GM12864 (cell line): Measurements from ENCODE around the gene GBX2.

Source experiments
- DNase-seq: peaks from one replicate; pipeline ENCODE4 v3.0.0-alpha.2; 2011; ENCODE audit warnings: low read depth
- H3K4me3 ChIP-seq: 2 replicates; pipeline ENCODE4 v1.5.1; 2011; ENCODE audit warnings: mild to moderate bottlenecking, low read depth, low read length, control low read depth
- CTCF ChIP-seq: IDR thresholded peaks from 2 replicates; pipeline ENCODE4 v1.5.1; 2011; ENCODE audit warnings: low read depth, mild to moderate bottlenecking, moderate library complexity, low read length, control low read depth, inconsistent platforms; ENCODE audit errors: missing control alignments

The GBX2 gene

GRCh38 chr2:236211296-236211695 lies 43.1 kb upstream of the GBX2 start:
- H3K4me3 ChIP-seq = no peak overlapping the region
- DNase-seq = no peak
- no peak for TF ChIP-seq CTCF

- DNase-seq = no peak
- TF ChIP-seq CTCF = no peak
- no peak overlapping the region for H3K4me3 ChIP-seq
These were observed 42.4 kb upstream of the GBX2 start for GRCh38 chr2:236210536-236210935.

GRCh38 chr2:236209996-236210395 lies 41.8 kb upstream of the GBX2 start:
- no peak for DNase-seq
- H3K4me3 ChIP-seq = no peak overlapping the region
- TF ChIP-seq CTCF = no peak

- no peak for DNase-seq
- no peak overlapping the region for H3K4me3 ChIP-seq
- TF ChIP-seq CTCF = no peak
These were observed 41.3 kb upstream of the GBX2 start for GRCh38 chr2:236209535-236209934.

- TF ChIP-seq CTCF = no peak
- no peak for DNase-seq
- H3K4me3 ChIP-seq = no peak overlapping the region
These were observed 40.1 kb upstream of the GBX2 start for GRCh38 chr2:236208019-236208926.

- no peak for TF ChIP-seq CTCF
- DNase-seq = no peak
- no peak overlapping the region for H3K4me3 ChIP-seq
These were observed 39.3 kb upstream of the GBX2 start for GRCh38 chr2:236207472-236207871.

- no peak overlapping the region for H3K4me3 ChIP-seq
- DNase-seq = no peak
- TF ChIP-seq CTCF = no peak
These were observed 37.9 kb upstream of the GBX2 start for GRCh38 chr2:236205867-236206645.
